Measurements from ENCODE around the gene RPL4.

RPL4 gene

DNA sequence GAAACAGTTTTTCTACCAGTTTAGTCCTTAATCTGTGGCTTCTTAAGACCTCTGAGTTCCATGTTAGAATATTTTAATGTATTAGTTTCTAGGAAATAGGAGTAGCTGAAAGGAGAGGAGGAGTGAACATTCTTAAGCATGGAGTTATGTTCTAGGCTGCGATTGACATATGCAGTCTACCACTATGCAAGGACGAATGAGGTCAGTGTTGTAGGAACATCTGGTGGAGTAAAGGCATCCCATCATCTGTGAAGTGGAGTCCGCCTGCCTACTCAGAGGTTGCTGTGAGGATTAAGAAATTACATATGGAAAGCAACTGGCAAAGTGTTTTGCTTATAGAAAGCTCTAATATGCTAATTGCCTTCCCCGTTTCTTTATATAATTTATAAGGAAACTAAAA is 52.2 kb downstream of the RPL4 start:
- TF ChIP-seq, protein P1, sequence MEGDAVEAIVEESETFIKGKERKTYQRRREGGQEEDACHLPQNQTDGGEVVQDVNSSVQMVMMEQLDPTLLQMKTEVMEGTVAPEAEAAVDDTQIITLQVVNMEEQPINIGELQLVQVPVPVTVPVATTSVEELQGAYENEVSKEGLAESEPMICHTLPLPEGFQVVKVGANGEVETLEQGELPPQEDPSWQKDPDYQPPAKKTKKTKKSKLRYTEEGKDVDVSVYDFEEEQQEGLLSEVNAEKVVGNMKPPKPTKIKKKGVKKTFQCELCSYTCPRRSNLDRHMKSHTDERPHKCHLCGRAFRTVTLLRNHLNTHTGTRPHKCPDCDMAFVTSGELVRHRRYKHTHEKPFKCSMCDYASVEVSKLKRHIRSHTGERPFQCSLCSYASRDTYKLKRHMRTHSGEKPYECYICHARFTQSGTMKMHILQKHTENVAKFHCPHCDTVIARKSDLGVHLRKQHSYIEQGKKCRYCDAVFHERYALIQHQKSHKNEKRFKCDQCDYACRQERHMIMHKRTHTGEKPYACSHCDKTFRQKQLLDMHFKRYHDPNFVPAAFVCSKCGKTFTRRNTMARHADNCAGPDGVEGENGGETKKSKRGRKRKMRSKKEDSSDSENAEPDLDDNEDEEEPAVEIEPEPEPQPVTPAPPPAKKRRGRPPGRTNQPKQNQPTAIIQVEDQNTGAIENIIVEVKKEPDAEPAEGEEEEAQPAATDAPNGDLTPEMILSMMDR (conservative IDR thresholded peaks at IDR 0.05; ENCODE audit: low read depth, low read length) = no peak
- no peak for DNase-seq (ENCODE audit: low read depth)
- no peak overlapping the region for H3K4me3 ChIP-seq (ENCODE audit: low read length)

Measured in retinal pigment epithelial cell (primary cell).